ENCODE results near the gene TMEM151B. TPM values are rescaled to one million over a fixed set of nuclear protein-coding genes. Genes with fewer than 3 reads are reported as not detected.

TMEM151B gene
- total and polyA plus RNA-seq, 10 of the 15 experiments (the other 5 are each of a cell fraction or from before 2014, with no cell fraction given): 0.01 to 0.19 (median 0.05) TPM; not detected in 6

DNA sequence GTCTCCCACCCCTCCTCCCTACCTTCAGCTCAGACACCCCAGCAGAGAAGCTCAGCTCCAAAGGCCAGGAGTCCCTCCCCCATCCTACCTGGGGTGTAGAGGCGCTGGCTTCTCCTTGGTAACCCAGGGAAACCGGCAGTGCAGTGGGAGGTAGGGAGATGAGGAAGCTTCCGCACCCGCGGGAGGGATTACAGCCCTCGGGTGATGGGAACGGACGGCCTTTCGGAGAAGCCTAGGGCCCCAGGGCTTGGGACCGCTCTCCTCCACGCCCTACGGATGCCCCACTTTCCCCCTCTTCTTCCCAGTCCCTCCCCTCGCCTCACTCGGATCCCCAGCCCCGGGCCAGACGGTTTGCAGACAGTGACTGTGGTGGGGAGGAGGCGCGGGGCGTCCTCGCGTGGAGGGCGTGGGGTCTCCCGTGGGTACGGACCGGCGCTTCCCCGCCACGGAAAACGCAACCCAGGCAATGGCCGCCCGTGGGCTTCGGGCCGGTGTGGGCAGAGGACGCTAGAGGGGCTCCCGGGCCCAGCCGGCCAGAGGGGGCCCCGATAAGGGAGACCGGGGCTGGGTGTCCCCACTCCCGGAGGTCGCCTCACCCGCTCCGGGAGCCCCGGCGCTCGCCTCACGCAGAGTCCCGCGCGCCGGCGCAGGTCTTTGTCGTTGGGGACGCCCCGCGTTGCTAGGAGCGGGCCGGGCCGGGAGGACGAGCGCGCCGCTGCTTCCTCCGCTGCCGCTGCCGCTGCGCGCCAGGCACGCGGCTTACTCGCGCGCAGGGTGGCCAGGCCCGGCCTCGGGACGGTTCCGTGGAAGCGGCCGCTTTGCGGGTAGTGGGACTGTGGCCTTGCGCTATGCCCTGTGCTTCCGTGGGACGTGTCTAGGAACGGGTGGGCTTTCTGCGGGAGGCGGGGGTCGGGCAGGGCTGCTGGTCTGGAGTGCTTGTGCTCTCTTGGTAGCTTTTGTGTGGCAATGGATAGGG is 27.1 kb downstream of the TMEM151B start:
- Histone ChIP-seq H3K4me1 (ENCODE audit: control insufficient read depth, insufficient read depth, low read length) (no peaks in the 10 kb centered on the region), H3K9ac (ENCODE audit: control insufficient read depth, insufficient read depth, low read length) (no peak overlapping the region), H4K20me1 (ENCODE audit: control insufficient read depth, insufficient read depth) (no peaks in the 10 kb centered on the region), H3K36me3 (ENCODE audit: control insufficient read depth in 2 of 2, insufficient read depth in 2 of 2, low read length in 1 of 2) (peaks cover 0 to 10% of the 10 kb centered on the region in 2 experiments; a peak in 2 of 4 replicates), H3K27ac (ENCODE audit: control insufficient read depth, insufficient read depth) (no peak overlapping the region), H2AFZ (ENCODE audit: control insufficient read depth, low read depth, low read length) (no peak overlapping the region), H3K79me2 (ENCODE audit: control insufficient read depth, insufficient read depth, low read length) (no peaks in the 10 kb centered on the region), H3K4me2 (ENCODE audit: control insufficient read depth, insufficient read depth) (no peak overlapping the region), H3K9me3 (replicated peaks; ENCODE audit: control insufficient read depth, insufficient read depth, low read length) (no peaks in the 10 kb centered on the region), H3K4me3 (no peak overlapping the region), H3K27me3 (replicated peaks in 1 of 2; ENCODE audit: control insufficient read depth in 2 of 2, insufficient read depth in 2 of 2, low read length in 1 of 2) (peaks cover 9 to 11% of the 10 kb centered on the region in 2 experiments)
- BruUV-seq (replicated peaks): no TSS peak
- TF ChIP-seq CUX1 (IDR thresholded peaks at IDR 0.05; ENCODE audit: insufficient replicate concordance, low read depth, low read length) (no peak), MAX (IDR thresholded peaks at IDR 0.05; ENCODE audit: low read depth, low read length) (no peak), ATF2 (IDR thresholded peaks at IDR 0.05; ENCODE audit: low read length) (no peak), CREB1 (IDR thresholded peaks at IDR 0.05; ENCODE audit: low read depth) (no peak), SUZ12 (IDR thresholded peaks at IDR 0.05; ENCODE audit: unreplicated experiment) (peak; percentile 25), ESRRA (IDR thresholded peaks at IDR 0.05; ENCODE audit: low read length) (no peak), ZBED1 (IDR thresholded peaks at IDR 0.05; ENCODE audit: borderline replicate concordance) (no peak), POLR2A (IDR thresholded peaks at IDR 0.05; ENCODE audit: low read depth, low read length) (peak; percentile 59)
- TF ChIP-seq, protein P1, sequence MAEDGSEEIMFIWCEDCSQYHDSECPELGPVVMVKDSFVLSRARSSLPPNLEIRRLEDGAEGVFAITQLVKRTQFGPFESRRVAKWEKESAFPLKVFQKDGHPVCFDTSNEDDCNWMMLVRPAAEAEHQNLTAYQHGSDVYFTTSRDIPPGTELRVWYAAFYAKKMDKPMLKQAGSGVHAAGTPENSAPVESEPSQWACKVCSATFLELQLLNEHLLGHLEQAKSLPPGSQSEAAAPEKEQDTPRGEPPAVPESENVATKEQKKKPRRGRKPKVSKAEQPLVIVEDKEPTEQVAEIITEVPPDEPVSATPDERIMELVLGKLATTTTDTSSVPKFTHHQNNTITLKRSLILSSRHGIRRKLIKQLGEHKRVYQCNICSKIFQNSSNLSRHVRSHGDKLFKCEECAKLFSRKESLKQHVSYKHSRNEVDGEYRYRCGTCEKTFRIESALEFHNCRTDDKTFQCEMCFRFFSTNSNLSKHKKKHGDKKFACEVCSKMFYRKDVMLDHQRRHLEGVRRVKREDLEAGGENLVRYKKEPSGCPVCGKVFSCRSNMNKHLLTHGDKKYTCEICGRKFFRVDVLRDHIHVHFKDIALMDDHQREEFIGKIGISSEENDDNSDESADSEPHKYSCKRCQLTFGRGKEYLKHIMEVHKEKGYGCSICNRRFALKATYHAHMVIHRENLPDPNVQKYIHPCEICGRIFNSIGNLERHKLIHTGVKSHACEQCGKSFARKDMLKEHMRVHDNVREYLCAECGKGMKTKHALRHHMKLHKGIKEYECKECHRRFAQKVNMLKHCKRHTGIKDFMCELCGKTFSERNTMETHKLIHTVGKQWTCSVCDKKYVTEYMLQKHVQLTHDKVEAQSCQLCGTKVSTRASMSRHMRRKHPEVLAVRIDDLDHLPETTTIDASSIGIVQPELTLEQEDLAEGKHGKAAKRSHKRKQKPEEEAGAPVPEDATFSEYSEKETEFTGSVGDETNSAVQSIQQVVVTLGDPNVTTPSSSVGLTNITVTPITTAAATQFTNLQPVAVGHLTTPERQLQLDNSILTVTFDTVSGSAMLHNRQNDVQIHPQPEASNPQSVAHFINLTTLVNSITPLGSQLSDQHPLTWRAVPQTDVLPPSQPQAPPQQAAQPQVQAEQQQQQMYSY (CRISPR knock-in tag; IDR thresholded peaks at IDR 0.05): no peak
- CTCF ChIA-PET: interaction anchor here (1.5 to 2.3 kb wide), 3 partner anchors 8 to 29 kb away, joined by 5 to 17 read pairs (median 6); partner anchors contain the start of gene AARS2
- RAD21 ChIA-PET (ENCODE audit: unreplicated experiment): no interaction called here
- DNase-seq (ENCODE audit: low read depth, low spot score): no peak
- peak; percentile 50 for ATAC-seq
- SMC1A ChIA-PET (ENCODE audit: uncharacterized antibody, unreplicated experiment): no interaction called here
- in situ Hi-C loops (cut with MboI): no loop called here
- POLR2A ChIA-PET: interaction anchor here (0.6 kb wide), 1 partner anchor 8 kb away, joined by 3 read pairs; no protein-coding TSS in a partner anchor
- FAIRE-seq: no peak
- intact Hi-C loops (cut with micrococcal nuclease; ENCODE audit: unreplicated experiment): no loop called here
- 8% methylated on average over 69 of the region's 86 CpGs for whole genome bisulfite sequencing (ENCODE audit: insufficient coverage, insufficient replicate concordance, low lambda C conversion rate, missing lambda C conversion rate)

Data from GM12878 (cell line).